H1 (cell line): ENCODE results near the gene SLC35G6. TPM values are rescaled to one million over a fixed set of nuclear protein-coding genes. Genes with fewer than 3 reads are reported as not detected.

Source experiments
- CTCF ChIA-PET: fragments of 300-600 bp; sonication (Branson Sonifier 250); formaldehyde crosslinking; loops from one replicate; lab custom pipeline; 2021; ENCODE audit not compliant: partially characterized antibody; lab: Charles Lee
- POLR2A ChIA-PET: fragments of 300-600 bp; sonication (Branson Sonifier 250); formaldehyde crosslinking; loops from one replicate; lab custom pipeline; 2021; ENCODE audit warnings: inconsistent platforms; ENCODE audit not compliant: partially characterized antibody; lab: Charles Lee
- DNase-seq, 2 experiments: peaks; one replicate each; pipeline versions ENCODE4 v3.0.0 to v3.0.0-alpha.2; 2010 to 2022; ENCODE audit warnings: low spot score in 2 of 2, low read depth in 1 of 2, mixed read lengths in 1 of 2
- FAIRE-seq: peaks from 2 replicates; lab custom pipeline; 2011; peaks lifted over from hg19 to GRCh38; lab: Jason Lieb, UNC
- H2AFZ ChIP-seq: 2 replicates; pipeline ENCODE4 v1.8.1; 2012; ENCODE audit warnings: low read length, inconsistent platforms
- H2AK5ac ChIP-seq: 2 replicates; pipeline ENCODE4 v1.6.1; 2013; ENCODE audit warnings: low read depth, low read length
- H2BK120ac ChIP-seq: replicated peaks from 2 replicates; pipeline ENCODE3; 2013; ENCODE audit warnings: low read depth, low read length, inconsistent platforms
- H2BK12ac ChIP-seq: 2 replicates; pipeline ENCODE4 v1.6.1; 2013; ENCODE audit warnings: low read depth, low read length
- H2BK15ac ChIP-seq: 2 replicates; pipeline ENCODE4 v1.6.1; 2013; ENCODE audit warnings: low read length
- H2BK20ac ChIP-seq: 2 replicates; pipeline ENCODE4 v1.6.1; 2013; ENCODE audit warnings: low read length
- H2BK5ac ChIP-seq: 2 replicates; pipeline ENCODE4 v1.6.1; 2013; ENCODE audit warnings: low read depth, low read length
- H3K14ac ChIP-seq: 2 replicates; pipeline ENCODE4 v1.6.1; 2013; ENCODE audit warnings: inconsistent platforms; ENCODE audit not compliant: insufficient read length
- H3K18ac ChIP-seq: 2 replicates; pipeline ENCODE4 v1.6.1; 2013; ENCODE audit warnings: low read length; ENCODE audit errors: extremely low read depth
- H3K23ac ChIP-seq: 2 replicates; pipeline ENCODE4 v1.6.1; 2013; ENCODE audit warnings: inconsistent platforms; ENCODE audit not compliant: insufficient read length
- H3K23me2 ChIP-seq: 2 replicates; pipeline ENCODE4 v1.6.1; 2013; ENCODE audit warnings: low read depth, low read length
- H3K27ac ChIP-seq: 2 replicates; pipeline ENCODE4 v1.6.1; 2011; ENCODE audit warnings: low read depth, low read length, inconsistent platforms
- H3K27me3 ChIP-seq, 4 experiments: replicated peaks in 1 of 4; 1 replicate in 1 of 4; 2 replicates in 3 of 4; pipeline versions ENCODE4 v1.6.1 to v1.8.1; 2011 to 2013; ENCODE audit warnings: low read length in 3 of 4, mild to moderate bottlenecking in 3 of 4, inconsistent platforms in 2 of 4, mixed read lengths in 2 of 4, moderate library complexity in 1 of 4; ENCODE audit not compliant: control insufficient read depth in 3 of 4, insufficient read depth in 3 of 4; ENCODE audit errors: extremely low read depth in 1 of 4
- H3K36me3 ChIP-seq, 4 experiments: 2 replicates each; pipeline versions ENCODE4 v1.6.1 to v1.8.1; 2011 to 2013; ENCODE audit warnings: mild to moderate bottlenecking in 4 of 4, low read length in 3 of 4, moderate library complexity in 2 of 4, control low read depth in 1 of 4, inconsistent platforms in 1 of 4; ENCODE audit not compliant: insufficient read depth in 4 of 4, control insufficient read depth in 2 of 4
- H3K4ac ChIP-seq: replicated peaks from 2 replicates; pipeline ENCODE3; 2013; ENCODE audit warnings: low read length, low read depth, mixed read lengths, inconsistent platforms; ENCODE audit not compliant: insufficient read length
- H3K4me1 ChIP-seq, 4 experiments: replicated peaks in 1 of 4; 1 replicate in 1 of 4; 2 replicates in 3 of 4; pipeline versions ENCODE4 v1.6.1 to v1.8.1; 2011 to 2013; ENCODE audit warnings: low read length in 3 of 4, inconsistent platforms in 2 of 4, mixed read lengths in 1 of 4; ENCODE audit not compliant: insufficient read depth in 4 of 4, control insufficient read depth in 3 of 4
- H3K4me2 ChIP-seq, 2 experiments: 2 replicates each; pipeline versions ENCODE4 v1.6.1 to v1.8.1; 2011 to 2013; ENCODE audit warnings: low read depth in 2 of 2, low read length in 2 of 2, control low read depth in 1 of 2, inconsistent platforms in 1 of 2, mild to moderate bottlenecking in 1 of 2; ENCODE audit not compliant: insufficient read depth in 1 of 2
- H3K4me3 ChIP-seq, 4 experiments: fragments of 200-600, 300-600 bp in 1 of 4; sonication (generic), shearing (Covaris generic), sonication (Bioruptor Twin) in 1 of 4; 2 replicates each; pipeline versions ENCODE4 v1.5.1 to v1.8.1; 2011 to 2016; ENCODE audit warnings: low read length in 4 of 4, low read depth in 3 of 4, control low read depth in 2 of 4, inconsistent platforms in 2 of 4, mild to moderate bottlenecking in 2 of 4, mixed read lengths in 1 of 4, moderate library complexity in 1 of 4; ENCODE audit not compliant: insufficient read depth in 2 of 4; ENCODE audit errors: extremely low read depth in 1 of 4
- H3K56ac ChIP-seq: replicated peaks from 2 replicates; pipeline ENCODE3; 2013; ENCODE audit warnings: low read depth, mild to moderate bottlenecking, mixed read lengths, low read length, inconsistent platforms; ENCODE audit not compliant: insufficient read length
- H3K79me1 ChIP-seq: 2 replicates; pipeline ENCODE4 v1.6.1; 2013; ENCODE audit warnings: low read depth, low read length, control low read depth
- H3K79me2 ChIP-seq, 2 experiments: 2 replicates each; pipeline versions ENCODE4 v1.6.1 to v1.8.1; 2012 to 2013; ENCODE audit warnings: low read length in 2 of 2, mild to moderate bottlenecking in 2 of 2, inconsistent platforms in 1 of 2; ENCODE audit not compliant: insufficient read depth in 2 of 2, control insufficient read depth in 1 of 2
- H3K9ac ChIP-seq, 4 experiments: replicated peaks in 1 of 4; 1 replicate in 1 of 4; 2 replicates in 3 of 4; pipeline versions ENCODE4 v1.6.1 to v1.8.1; 2011 to 2013; ENCODE audit warnings: low read depth in 3 of 4, low read length in 3 of 4, control low read depth in 2 of 4, mild to moderate bottlenecking in 2 of 4, moderate library complexity in 2 of 4, inconsistent platforms in 1 of 4; ENCODE audit errors: extremely low read depth in 1 of 4
- H3K9me3 ChIP-seq, 2 experiments: 2 replicates each; pipeline versions ENCODE4 v1.6.1 to v1.8.1; 2012 to 2013; ENCODE audit warnings: mild to moderate bottlenecking in 2 of 2, moderate library complexity in 2 of 2, control low read depth in 1 of 2, inconsistent platforms in 1 of 2, low read depth in 1 of 2, low read length in 1 of 2, mixed read lengths in 1 of 2; ENCODE audit not compliant: insufficient read depth in 2 of 2
- H4K20me1 ChIP-seq, 2 experiments: replicated peaks in 1 of 2; 2 replicates each; pipeline versions ENCODE3 to v1.8.1; 2011 to 2013; ENCODE audit warnings: inconsistent platforms in 2 of 2, low read length in 2 of 2, mild to moderate bottlenecking in 1 of 2; ENCODE audit not compliant: insufficient read depth in 2 of 2, control insufficient read depth in 1 of 2
- H4K5ac ChIP-seq: 2 replicates; pipeline ENCODE4 v1.6.1; 2013; ENCODE audit warnings: low read length, low read depth, mixed read lengths, inconsistent platforms; ENCODE audit not compliant: insufficient read length
- H4K8ac ChIP-seq: 2 replicates; pipeline ENCODE4 v1.8.0; 2013; ENCODE audit warnings: mild to moderate bottlenecking, moderate library complexity, low read length, inconsistent platforms; ENCODE audit not compliant: insufficient read depth; ENCODE audit errors: extremely low read depth
- H4K91ac ChIP-seq: replicated peaks from 2 replicates; pipeline ENCODE3; 2013; ENCODE audit warnings: low read length, mixed read lengths, inconsistent platforms; ENCODE audit not compliant: insufficient read length
- ASH2L ChIP-seq: fragments of 200-600, 300-600 bp; sonication (generic); IDR thresholded peaks from one replicate; pipeline ENCODE4 v1.7.1; 2017; ENCODE audit warnings: low read length
- BRCA1 ChIP-seq: IDR thresholded peaks from 2 replicates; pipeline ENCODE4 v1.6.1; 2012; ENCODE audit warnings: low read depth, low read length, improper control_type of control experiment
- CHD1 ChIP-seq: IDR thresholded peaks from 2 replicates; pipeline ENCODE4 v1.6.1; 2012; ENCODE audit warnings: low read depth, low read length, improper control_type of control experiment
- HDAC2 ChIP-seq, 2 experiments: fragments of 300-600 bp in 1 of 2; sonication (generic) in 1 of 2; IDR thresholded peaks; 2 replicates each; pipeline ENCODE4 v1.6.1; 2011 to 2012; ENCODE audit warnings: low read depth in 2 of 2, low read length in 2 of 2, mild to moderate bottlenecking in 2 of 2, moderate library complexity in 2 of 2, borderline replicate concordance in 1 of 2, inconsistent platforms in 1 of 2
- JUND ChIP-seq: IDR thresholded peaks from 2 replicates; pipeline ENCODE4 v1.6.1; 2011; ENCODE audit warnings: mild to moderate bottlenecking, improper control_type of control experiment, low read length
- KDM5A ChIP-seq: fragments of 200-600 bp; IDR thresholded peaks from 2 replicates; pipeline ENCODE4 v1.7.1; 2012; ENCODE audit warnings: mild to moderate bottlenecking, low read length, inconsistent platforms, mixed read lengths
- POU5F1 ChIP-seq: IDR thresholded peaks from 2 replicates; pipeline ENCODE4 v1.6.1; 2011; ENCODE audit warnings: low read depth, mild to moderate bottlenecking, low read length, moderate library complexity
- RBBP5 ChIP-seq: IDR thresholded peaks from 2 replicates; pipeline ENCODE4 v1.7.1; 2012; ENCODE audit warnings: low read depth, mild to moderate bottlenecking, inconsistent platforms, low read length, moderate library complexity, borderline replicate concordance
- RNF2 ChIP-seq: fragments of 200-900, 300-1000 bp; sonication (generic); IDR thresholded peaks from 2 replicates; pipeline ENCODE4 v1.7.1; 2016; ENCODE audit warnings: borderline replicate concordance, low read depth, mild to moderate bottlenecking, antibody characterized with exemption, low read length; ENCODE audit not compliant: poor library complexity, severe bottlenecking; ENCODE audit errors: missing control alignments
- RXRA ChIP-seq: IDR thresholded peaks from 2 replicates; pipeline ENCODE4 v1.6.1; 2011; ENCODE audit warnings: low read depth, mild to moderate bottlenecking, low read length, moderate library complexity; ENCODE audit not compliant: insufficient read depth
- SAP30 ChIP-seq: fragments of 300-600 bp; sonication (generic); IDR thresholded peaks from 2 replicates; pipeline ENCODE4 v1.7.1; 2012; ENCODE audit warnings: low read length, moderate library complexity, mild to moderate bottlenecking, inconsistent platforms; ENCODE audit not compliant: insufficient read depth, insufficient replicate concordance
- SRF ChIP-seq: IDR thresholded peaks from 2 replicates; pipeline ENCODE4 v1.6.1; 2011; ENCODE audit warnings: mild to moderate bottlenecking, low read depth, low read length, moderate library complexity
- TAF7 ChIP-seq: optimal IDR thresholded peaks from 2 replicates; pipeline ENCODE3; 2011; ENCODE audit warnings: low read depth, mild to moderate bottlenecking, inconsistent platforms, low read length, moderate library complexity, borderline replicate concordance
- TBP ChIP-seq: IDR thresholded peaks from 2 replicates; pipeline ENCODE4 v1.6.1; 2011; ENCODE audit warnings: low read depth, low read length, improper control_type of control experiment
- WGBS, 2 experiments: shearing (Covaris generic) in 1 of 2; methylation state at CpG; one replicate each; pipeline versions ENCODE4 v1.1.6 to v1.1.7; 2013 to 2015; ENCODE audit warnings: low lambda C conversion rate in 2 of 2, mixed read lengths in 2 of 2, inconsistent platforms in 1 of 2, low coverage in 1 of 2, missing lambda C conversion rate in 1 of 2; ENCODE audit not compliant: insufficient replicate concordance in 2 of 2, insufficient coverage in 1 of 2, insufficient read length in 1 of 2; ENCODE audit errors: extremely low coverage in 1 of 2, missing lambda C conversion rate in 1 of 2; 5-methylcytosine and 5-hydroxymethylcytosine counted together
- polyA plus RNA-seq, 7 experiments: library from polyadenylated mRNA; depleted of rRNA in 3 of 7; stranded (reverse) in 5 of 7; unstranded in 2 of 7; fragments of >200 nt in 5 of 7; fragments of 200-250 nt in 2 of 7; gene quantifications; 1 replicate in 5 of 7; 2 replicates in 1 of 7; 4 replicates in 1 of 7; pipeline versions ENCODE4 v1.2.1 to v1.2.3, GENCODE V29; 2011 to 2013; ENCODE audit warnings: missing spikeins in 2 of 7, mixed read lengths in 2 of 7
- total RNA-seq: library from RNA; stranded (reverse); fragmentation: NEBNext Ultra II Directional; extraction: Animal tissue kit (Norgen Biotek cat#: 25700); gene quantifications from 2 replicates; pipeline ENCODE4 v1.2.1, GENCODE V29; 2021

Gene SLC35G6
- total and polyA plus RNA-seq, 2 of the 8 experiments (the other 6 are each of a cell fraction or from before 2014, with no cell fraction given), result 0.05 TPM; not detected in 1

- Histone ChIP-seq H3K23ac (no peak overlapping the region), H3K36me3 (no peaks in the 10 kb centered on the region), H3K4me2 (no peak overlapping the region), H3K27ac (no peak overlapping the region), H2AFZ (no peak overlapping the region), H4K5ac (no peak overlapping the region), H3K4ac (no peak overlapping the region), H3K79me1 (no peaks in the 10 kb centered on the region), H3K9ac (no peak overlapping the region), H2AK5ac (no peak overlapping the region), H3K23me2 (peaks cover 12% of the 10 kb centered on the region), H4K20me1 (no peaks in the 10 kb centered on the region), H3K27me3 (peaks cover 0 to 5% (median 0%) of the 10 kb centered on the region in 4 experiments; a peak in 1 of 7 replicates), H2BK15ac (no peak overlapping the region), H3K4me3 (no peak overlapping the region), H2BK5ac (no peak overlapping the region), H4K8ac (no peak overlapping the region), H3K18ac (no peak overlapping the region), H2BK12ac (no peak overlapping the region), H3K4me1 (peaks cover 0 to 8% (median 4%) of the 10 kb centered on the region in 4 experiments; a peak in 5 of 7 replicates), H4K91ac (no peak overlapping the region), H2BK120ac (no peak overlapping the region), H3K56ac (no peak overlapping the region), H2BK20ac (no peak overlapping the region), H3K9me3 (no peaks in the 10 kb centered on the region), H3K14ac (no peak overlapping the region), H3K79me2 (no peaks in the 10 kb centered on the region)
- POLR2A ChIA-PET, result interaction anchor here (0.7 to 2.2 kb wide), 6 partner anchors 22 to 145 kb away, joined by 3 to 6 read pairs (median 3); partner anchors contain the start of gene TMEM256
- WGBS, 2 experiments, result 93% methylated on average over 11 of the region's 11 CpGs; no CpG with 5 or more reads in 1 of the 2 experiments
- CTCF ChIA-PET, result interaction anchor here (0.6 to 2.4 kb wide), 9 partner anchors 9 to 128 kb away, joined by 3 to 6 read pairs (median 4); partner anchors contain the start of gene SPEM1
- FAIRE-seq (no peak), DNase-seq (no peak)
- no peak for TF ChIP-seq RXRA
- TF ChIP-seq RNF2, result no peak
- TF ChIP-seq SAP30, result no peak
- TF ChIP-seq CHD1, result no peak
- no peak for TF ChIP-seq KDM5A
- TF ChIP-seq TBP, result no peak
- no peak for TF ChIP-seq HDAC2 (IDR thresholded peaks at IDR 0.05; ENCODE audit: borderline replicate concordance in 1 of 2, low read depth in 2 of 2, low read length in 2 of 2)
- TF ChIP-seq BRCA1, result no peak
- no peak for TF ChIP-seq SRF
- no peak for TF ChIP-seq ASH2L
- TF ChIP-seq POU5F1, result no peak
- TF ChIP-seq RBBP5, result no peak
- no peak for TF ChIP-seq TAF7
- TF ChIP-seq JUND, result no peak
Measured at GRCh38 chr17:7432296-7432695, 49.0 kb upstream of the SLC35G6 start.
